HL-60 (cell line): ENCODE data around the gene SLC28A1.

Experiments used
- DNase-seq, 2 experiments: peaks; one replicate each; pipeline ENCODE4 v3.0.0-alpha.2; 2010 to 2020; ENCODE audit warnings: low read depth in 1 of 2, low spot score in 1 of 2
- H3K27ac ChIP-seq: fragments of 250-450 bp; sonication (Bioruptor Pico); replicated peaks from 2 replicates; pipeline ENCODE4 v1.5.1; 2020; ENCODE audit warnings: mild to moderate bottlenecking, moderate library complexity
- H3K27me3 ChIP-seq: fragments of 250-450 bp; sonication (Bioruptor Pico); 2 replicates; pipeline ENCODE4 v1.5.1; 2021; ENCODE audit warnings: mild to moderate bottlenecking, moderate library complexity; ENCODE audit not compliant: insufficient read depth, poor library complexity, severe bottlenecking
- H3K4me3 ChIP-seq: replicated peaks from 2 replicates; pipeline ENCODE4 v1.5.1; 2011; ENCODE audit warnings: mild to moderate bottlenecking, control low read depth, low read length; ENCODE audit not compliant: insufficient read depth
- CTCF ChIP-seq: IDR thresholded peaks from one replicate; pipeline ENCODE4 v1.5.1; 2011; ENCODE audit warnings: low read length, control low read depth, inconsistent platforms; ENCODE audit not compliant: insufficient read depth
- GABPA ChIP-seq: IDR thresholded peaks from 2 replicates; pipeline ENCODE4 v1.6.1; 2012; ENCODE audit warnings: low read depth
- POLR2AphosphoS5 ChIP-seq: IDR thresholded peaks from 2 replicates; pipeline ENCODE4 v1.6.1; 2012; ENCODE audit warnings: low read depth
- REST ChIP-seq: IDR thresholded peaks from 2 replicates; pipeline ENCODE4 v1.6.1; 2012; ENCODE audit warnings: low read depth; ENCODE audit not compliant: insufficient replicate concordance
- SPI1 ChIP-seq: IDR thresholded peaks from 2 replicates; pipeline ENCODE4 v1.6.1; 2012; ENCODE audit warnings: low read depth, mild to moderate bottlenecking, borderline replicate concordance

Gene SLC28A1

GRCh38 chr15:84992157-84992944, 107.9 kb downstream of the SLC28A1 start:
- no peak for DNase-seq
- Histone ChIP-seq H3K4me3 (no peak overlapping the region), H3K27me3 (no peaks in the 10 kb centered on the region), H3K27ac (no peak overlapping the region)
- TF ChIP-seq GABPA (no peak), SPI1 (no peak), CTCF (no peak), POLR2AphosphoS5 (no peak), REST (no peak)
